ENCODE data around the gene IGFLR1. TPM values are rescaled to one million over a fixed set of nuclear protein-coding genes. Genes with fewer than 3 reads are reported as not detected.
"Not testable (repeated sequence)": the region's sequence is repeated elsewhere in the genome, so short reads cannot be mapped to it uniquely, and the experiment has no call there.

Gene IGFLR1
- total and polyA plus RNA-seq, 9 donors, result 2.1 to 5.6 (median 3.8) TPM

GRCh38 chr19:35702223-35703012 is 39.8 kb downstream of the IGFLR1 start:
- Histone ChIP-seq H3K4me1 (ENCODE audit: control insufficient read depth, insufficient read depth, low read length) (peaks cover 10% of the 10 kb centered on the region), H3K36me3 (ENCODE audit: control insufficient read depth, insufficient read depth, low read length) (no peaks in the 10 kb centered on the region), H3K9me3 (replicated peaks; ENCODE audit: control insufficient read depth, low read depth, low read length) (no peaks in the 10 kb centered on the region), H3K27ac (ENCODE audit: low read length) (no peak overlapping the region), H3K4me3 (ENCODE audit: low read length) (peak overlapping the region; percentile 60), H3K27me3 (ENCODE audit: control insufficient read depth, insufficient read depth, low read length) (peaks cover 8% of the 10 kb centered on the region)
- peak; percentile 99 for DNase-seq
- WGBS (ENCODE audit: insufficient coverage), result under 1% methylated on average over 46 of the region's 50 CpGs

GRCh38 chr19:35696835-35697234 is 45.4 kb downstream of the IGFLR1 start:
- Histone ChIP-seq H3K4me1 (ENCODE audit: control insufficient read depth, insufficient read depth, low read length) (no peaks in the 10 kb centered on the region), H3K27ac (ENCODE audit: low read length) (no peak overlapping the region), H3K36me3 (ENCODE audit: control insufficient read depth, insufficient read depth, low read length) (no peaks in the 10 kb centered on the region), H3K27me3 (ENCODE audit: control insufficient read depth, insufficient read depth, low read length) (no peaks in the 10 kb centered on the region), H3K4me3 (ENCODE audit: low read length) (no peak overlapping the region), H3K9me3 (replicated peaks; ENCODE audit: control insufficient read depth, low read depth, low read length) (no peaks in the 10 kb centered on the region)
- DNase-seq, result no peak
- 71% methylated on average over 3 of the region's 4 CpGs for WGBS (ENCODE audit: insufficient coverage)

- no peaks in the 10 kb centered on the region for H3K9me3 ChIP-seq (replicated peaks; ENCODE audit: control insufficient read depth, low read depth, low read length)
- no peaks in the 10 kb centered on the region for H3K36me3 ChIP-seq (ENCODE audit: control insufficient read depth, insufficient read depth, low read length)
- WGBS (ENCODE audit: insufficient coverage), result no CpG with 5 or more reads among the region's 2 CpGs
- H3K4me1 ChIP-seq (ENCODE audit: control insufficient read depth, insufficient read depth, low read length), result no peaks in the 10 kb centered on the region
- H3K27me3 ChIP-seq (ENCODE audit: control insufficient read depth, insufficient read depth, low read length), result no peaks in the 10 kb centered on the region
- DNase-seq, result no peak
- no peak overlapping the region for H3K27ac ChIP-seq (ENCODE audit: low read length)
- no peak overlapping the region for H3K4me3 ChIP-seq (ENCODE audit: low read length)
Observed at GRCh38 chr19:35695895-35696422, 46.3 kb downstream of the IGFLR1 start.

- Histone ChIP-seq H3K4me3 (ENCODE audit: low read length) (no peak overlapping the region), H3K4me1 (ENCODE audit: control insufficient read depth, insufficient read depth, low read length) (no peaks in the 10 kb centered on the region), H3K9me3 (replicated peaks; ENCODE audit: control insufficient read depth, low read depth, low read length) (no peaks in the 10 kb centered on the region), H3K36me3 (ENCODE audit: control insufficient read depth, insufficient read depth, low read length) (no peaks in the 10 kb centered on the region), H3K27me3 (ENCODE audit: control insufficient read depth, insufficient read depth, low read length) (no peaks in the 10 kb centered on the region), H3K27ac (ENCODE audit: low read length) (no peak overlapping the region)
- 2% methylated on average over 4 of the region's 8 CpGs for WGBS (ENCODE audit: insufficient coverage)
- DNase-seq, result peak; percentile 90
Observed at GRCh38 chr19:35693835-35694599, 48.2 kb downstream of the IGFLR1 start.

GRCh38 chr19:35693422-35693821 is 48.8 kb downstream of the IGFLR1 start:
- Histone ChIP-seq H3K4me3 (ENCODE audit: low read length) (no peak overlapping the region), H3K9me3 (replicated peaks; ENCODE audit: control insufficient read depth, low read depth, low read length) (no peaks in the 10 kb centered on the region), H3K27me3 (ENCODE audit: control insufficient read depth, insufficient read depth, low read length) (no peaks in the 10 kb centered on the region), H3K27ac (ENCODE audit: low read length) (no peak overlapping the region), H3K36me3 (ENCODE audit: control insufficient read depth, insufficient read depth, low read length) (no peaks in the 10 kb centered on the region), H3K4me1 (ENCODE audit: control insufficient read depth, insufficient read depth, low read length) (no peaks in the 10 kb centered on the region)
- no peak for DNase-seq
- WGBS (ENCODE audit: insufficient coverage), result no CpG with 5 or more reads among the region's 8 CpGs

GRCh38 chr19:35692010-35692409 is 50.2 kb downstream of the IGFLR1 start:
- DNase-seq, result no peak
- H3K36me3 ChIP-seq (ENCODE audit: control insufficient read depth, insufficient read depth, low read length), result no peaks in the 10 kb centered on the region
- H3K9me3 ChIP-seq (replicated peaks; ENCODE audit: control insufficient read depth, low read depth, low read length), result no peaks in the 10 kb centered on the region
- no peaks in the 10 kb centered on the region for H3K4me1 ChIP-seq (ENCODE audit: control insufficient read depth, insufficient read depth, low read length)
- no peak overlapping the region for H3K27ac ChIP-seq (ENCODE audit: low read length)
- no peak overlapping the region for H3K4me3 ChIP-seq (ENCODE audit: low read length)
- 73% methylated on average over 2 of the region's 11 CpGs for WGBS (ENCODE audit: insufficient coverage)
- H3K27me3 ChIP-seq (ENCODE audit: control insufficient read depth, insufficient read depth, low read length), result no peaks in the 10 kb centered on the region

- 89% methylated on average over 37 of the region's 37 CpGs for WGBS (ENCODE audit: insufficient coverage)
- H3K27me3 ChIP-seq (ENCODE audit: control insufficient read depth, insufficient read depth, low read length); H3K4me1 ChIP-seq (ENCODE audit: control insufficient read depth, insufficient read depth, low read length); DNase-seq; H3K4me3 ChIP-seq (ENCODE audit: low read length); H3K36me3 ChIP-seq (ENCODE audit: control insufficient read depth, insufficient read depth, low read length); H3K27ac ChIP-seq (ENCODE audit: low read length); H3K9me3 ChIP-seq (replicated peaks; ENCODE audit: control insufficient read depth, low read depth, low read length): not testable (repeated sequence)
Observed at GRCh38 chr19:35691106-35691505, 51.1 kb downstream of the IGFLR1 start.

GRCh38 chr19:35689836-35690235 is 52.4 kb downstream of the IGFLR1 start:
- WGBS (ENCODE audit: insufficient coverage), result no CpG with 5 or more reads among the region's 4 CpGs
- Histone ChIP-seq H3K27me3 (ENCODE audit: control insufficient read depth, insufficient read depth, low read length) (no peaks in the 10 kb centered on the region), H3K9me3 (replicated peaks; ENCODE audit: control insufficient read depth, low read depth, low read length) (no peaks in the 10 kb centered on the region), H3K27ac (ENCODE audit: low read length) (no peak overlapping the region), H3K4me1 (ENCODE audit: control insufficient read depth, insufficient read depth, low read length) (no peaks in the 10 kb centered on the region), H3K4me3 (ENCODE audit: low read length) (no peak overlapping the region), H3K36me3 (ENCODE audit: control insufficient read depth, insufficient read depth, low read length) (no peaks in the 10 kb centered on the region)
- DNase-seq, result peak; percentile 41

All from muscle of leg (tissue), 11 donors.